Trophoblast cell (in vitro differentiated cells and primary cell): ENCODE data around the gene ZNF565.
"Not testable (repeated sequence)": the region's sequence is repeated elsewhere in the genome, so short reads cannot be mapped to it uniquely, and the experiment has no call there.

Experiments used
- DNase-seq, 2 donors: peaks; one replicate each; pipeline ENCODE4 v3.0.0-alpha.2; 2016
- H2AFZ ChIP-seq: 2 replicates; pipeline ENCODE4 v1.6.1; 2013; ENCODE audit warnings: low read length, moderate library complexity, mild to moderate bottlenecking; ENCODE audit not compliant: insufficient read depth, poor library complexity
- H2AK5ac ChIP-seq: 2 replicates; pipeline ENCODE4 v1.6.1; 2013; ENCODE audit warnings: mild to moderate bottlenecking, low read length
- H2BK120ac ChIP-seq: 2 replicates; pipeline ENCODE4 v1.6.1; 2013; ENCODE audit warnings: low read length, mild to moderate bottlenecking, moderate library complexity; ENCODE audit not compliant: insufficient read depth, poor library complexity
- H2BK12ac ChIP-seq: 2 replicates; pipeline ENCODE4 v1.6.1; 2013; ENCODE audit warnings: mild to moderate bottlenecking, low read length, moderate library complexity
- H2BK5ac ChIP-seq: 2 replicates; pipeline ENCODE4 v1.6.1; 2013; ENCODE audit warnings: low read length, low read depth, moderate library complexity, mild to moderate bottlenecking; ENCODE audit not compliant: poor library complexity
- H3K14ac ChIP-seq: 2 replicates; pipeline ENCODE4 v1.6.1; 2013; ENCODE audit warnings: mild to moderate bottlenecking, low read length
- H3K18ac ChIP-seq: 2 replicates; pipeline ENCODE4 v1.6.1; 2013; ENCODE audit warnings: mild to moderate bottlenecking, low read length
- H3K23ac ChIP-seq: 2 replicates; pipeline ENCODE4 v1.6.1; 2013; ENCODE audit warnings: low read length
- H3K27ac ChIP-seq: 2 replicates; pipeline ENCODE4 v1.5.1; 2013; ENCODE audit warnings: low read depth, mild to moderate bottlenecking, inconsistent platforms, low read length, moderate library complexity
- H3K27me3 ChIP-seq: 2 replicates; pipeline ENCODE4 v1.6.1; 2013; ENCODE audit warnings: inconsistent platforms, mild to moderate bottlenecking, low read length, moderate library complexity; ENCODE audit not compliant: insufficient read depth
- H3K36me3 ChIP-seq, 2 experiments: 1 replicate in 1 of 2; 2 replicates in 1 of 2; pipeline ENCODE4 v1.6.1; 2013; ENCODE audit warnings: low read length in 2 of 2, mild to moderate bottlenecking in 2 of 2, moderate library complexity in 1 of 2; ENCODE audit not compliant: insufficient read depth in 2 of 2, control insufficient read depth in 1 of 2
- H3K4ac ChIP-seq: 2 replicates; pipeline ENCODE4 v1.6.1; 2013; ENCODE audit warnings: low read depth, mild to moderate bottlenecking, low read length, moderate library complexity
- H3K4me1 ChIP-seq, 2 experiments: 1 replicate in 1 of 2; 2 replicates in 1 of 2; pipeline ENCODE4 v1.6.1; 2013; ENCODE audit warnings: low read length in 2 of 2, mild to moderate bottlenecking in 2 of 2, moderate library complexity in 1 of 2; ENCODE audit not compliant: insufficient read depth in 2 of 2, control insufficient read depth in 1 of 2
- H3K4me2 ChIP-seq: 2 replicates; pipeline ENCODE4 v1.6.1; 2013; ENCODE audit warnings: inconsistent platforms, mild to moderate bottlenecking, low read length, moderate library complexity
- H3K4me3 ChIP-seq: 2 replicates; pipeline ENCODE4 v1.5.1; 2013; ENCODE audit warnings: mild to moderate bottlenecking, low read depth, low read length, inconsistent platforms
- H3K79me1 ChIP-seq: one replicate; pipeline ENCODE4 v1.6.1; 2013; ENCODE audit warnings: low read length
- H3K79me2 ChIP-seq: 2 replicates; pipeline ENCODE4 v1.6.1; 2013; ENCODE audit warnings: low read length, mild to moderate bottlenecking; ENCODE audit not compliant: control insufficient read depth, insufficient read depth, poor library complexity
- H3K9ac ChIP-seq: 2 replicates; pipeline ENCODE4 v1.6.1; 2013; ENCODE audit warnings: mild to moderate bottlenecking, low read length
- H3K9me3 ChIP-seq: 2 replicates; pipeline ENCODE4 v1.6.1; 2013; ENCODE audit warnings: low read depth, mild to moderate bottlenecking, control low read depth, inconsistent platforms, low read length; ENCODE audit not compliant: insufficient read depth
- H4K12ac ChIP-seq: 2 replicates; pipeline ENCODE4 v1.6.1; 2013; ENCODE audit warnings: low read depth, mild to moderate bottlenecking, low read length, moderate library complexity
- H4K8ac ChIP-seq: 2 replicates; pipeline ENCODE4 v1.6.1; 2013; ENCODE audit warnings: low read depth, mild to moderate bottlenecking, low read length, moderate library complexity
- H4K91ac ChIP-seq: one replicate; pipeline ENCODE4 v1.6.1; 2013; ENCODE audit warnings: low read depth, mild to moderate bottlenecking, low read length, moderate library complexity
- WGBS: extraction: QIAGEN DNeasy Blood & Tissue Kit; methylation state at CpG from one replicate; pipeline ENCODE4 v1.1.7; 2013; ENCODE audit warnings: missing lambda C conversion rate; ENCODE audit not compliant: insufficient read length, insufficient coverage; ENCODE audit errors: extremely low coverage; 5-methylcytosine and 5-hydroxymethylcytosine counted together

ZNF565 gene

GRCh38 chr19:36201684-36202083, 12.8 kb downstream of the ZNF565 start:
- DNase-seq, result no peak
- H2AK5ac ChIP-seq, result no peak overlapping the region
- no CpG with 5 or more reads among the region's 6 CpGs for WGBS

GRCh38 chr19:36198119-36198518, 16.3 kb downstream of the ZNF565 start:
- Histone ChIP-seq H3K9me3 (no peaks in the 10 kb centered on the region), H2BK120ac (no peak overlapping the region), H3K9ac (no peak overlapping the region), H2BK5ac (no peak overlapping the region), H4K12ac (no peak overlapping the region), H3K23ac (no peak overlapping the region), H2AK5ac (no peak overlapping the region), H3K79me1 (no peaks in the 10 kb centered on the region), H3K14ac (no peak overlapping the region), H4K8ac (no peak overlapping the region), H3K4me3 (no peak overlapping the region), H3K79me2 (no peaks in the 10 kb centered on the region), H3K18ac (no peak overlapping the region), H3K36me3 (peaks cover 4 to 7% of the 10 kb centered on the region in 2 experiments), H3K4me2 (no peak overlapping the region), H3K27ac (no peak overlapping the region), H4K91ac (no peak overlapping the region), H3K27me3 (no peaks in the 10 kb centered on the region), H2BK12ac (no peak overlapping the region), H3K4ac (no peak overlapping the region), H2AFZ (no peak overlapping the region), H3K4me1 (no peaks in the 10 kb centered on the region)
- no CpG with 5 or more reads among the region's 2 CpGs for WGBS
- DNase-seq, result no peak

More at GRCh38 chr19:36201684-36202083, 12.8 kb downstream of the ZNF565 start:
- Histone ChIP-seq H3K9ac (no peak overlapping the region), H2BK12ac (no peak overlapping the region), H2BK120ac (no peak overlapping the region), H3K4me2 (no peak overlapping the region), H3K27me3 (no peaks in the 10 kb centered on the region), H3K27ac (no peak overlapping the region), H4K8ac (no peak overlapping the region), H3K79me2 (no peaks in the 10 kb centered on the region), H4K91ac (no peak overlapping the region), H3K9me3 (no peaks in the 10 kb centered on the region), H3K36me3 (peaks cover 0 to 2% of the 10 kb centered on the region in 2 experiments), H2AFZ (no peak overlapping the region), H3K23ac (no peak overlapping the region), H4K12ac (no peak overlapping the region), H3K18ac (no peak overlapping the region), H3K14ac (no peak overlapping the region), H3K4me3 (no peak overlapping the region), H3K79me1 (no peaks in the 10 kb centered on the region), H3K4me1 (no peaks in the 10 kb centered on the region), H2BK5ac (no peak overlapping the region), H3K4ac (no peak overlapping the region)

- Histone ChIP-seq H3K14ac (no peak overlapping the region), H2BK5ac (no peak overlapping the region), H3K4me1 (no peaks in the 10 kb centered on the region), H3K79me1 (no peaks in the 10 kb centered on the region), H4K12ac (no peak overlapping the region), H3K79me2 (no peaks in the 10 kb centered on the region), H3K4me3 (no peak overlapping the region), H3K27me3 (no peaks in the 10 kb centered on the region), H3K9me3 (no peaks in the 10 kb centered on the region), H2AK5ac (no peak overlapping the region), H3K36me3 (peaks cover 4 to 7% of the 10 kb centered on the region in 2 experiments), H3K23ac (no peak overlapping the region), H3K4me2 (no peak overlapping the region), H3K9ac (no peak overlapping the region), H4K91ac (no peak overlapping the region), H2AFZ (no peak overlapping the region), H2BK120ac (no peak overlapping the region), H2BK12ac (no peak overlapping the region), H3K4ac (no peak overlapping the region), H3K27ac (no peak overlapping the region), H3K18ac (no peak overlapping the region), H4K8ac (no peak overlapping the region)
- DNase-seq, result no peak
- no CpG with 5 or more reads among the region's 2 CpGs for WGBS
Observed at GRCh38 chr19:36196249-36196648, 18.2 kb downstream of the ZNF565 start.

- not testable (repeated sequence) for H3K9ac ChIP-seq, H2BK5ac ChIP-seq, H3K14ac ChIP-seq, H2AK5ac ChIP-seq, H3K18ac ChIP-seq, H3K9me3 ChIP-seq, H4K91ac ChIP-seq, H3K4ac ChIP-seq, H3K4me2 ChIP-seq, H2BK120ac ChIP-seq, H4K8ac ChIP-seq, H2AFZ ChIP-seq, H3K23ac ChIP-seq, H3K79me2 ChIP-seq, H2BK12ac ChIP-seq, H4K12ac ChIP-seq, H3K79me1 ChIP-seq, H3K4me3 ChIP-seq, H3K27ac ChIP-seq, H3K36me3 ChIP-seq, H3K27me3 ChIP-seq, DNase-seq
- peaks cover 4 to 11% of the 10 kb centered on the region in 2 experiments for H3K4me1 ChIP-seq
- WGBS, result no CpG with 5 or more reads among the region's 5 CpGs
Observed at GRCh38 chr19:36186722-36187121, 27.7 kb downstream of the ZNF565 start.
